ENCODE measurements around the gene PACSIN2. TPM values are rescaled to one million over a fixed set of nuclear protein-coding genes. Genes with fewer than 3 reads are reported as not detected.

PACSIN2 gene
- total RNA-seq, 1 donor: 35.2 TPM

GRCh38 chr22:42829302-42829701 lies 185.6 kb downstream of the PACSIN2 start:
- DNase-seq (ENCODE audit: low read depth): no peak
- no peak overlapping the region for H3K4me3 ChIP-seq (ENCODE audit: low read depth, low read length)
- TF ChIP-seq CTCF (IDR thresholded peaks at IDR 0.05; ENCODE audit: insufficient read depth, low read length): no peak

DNA sequence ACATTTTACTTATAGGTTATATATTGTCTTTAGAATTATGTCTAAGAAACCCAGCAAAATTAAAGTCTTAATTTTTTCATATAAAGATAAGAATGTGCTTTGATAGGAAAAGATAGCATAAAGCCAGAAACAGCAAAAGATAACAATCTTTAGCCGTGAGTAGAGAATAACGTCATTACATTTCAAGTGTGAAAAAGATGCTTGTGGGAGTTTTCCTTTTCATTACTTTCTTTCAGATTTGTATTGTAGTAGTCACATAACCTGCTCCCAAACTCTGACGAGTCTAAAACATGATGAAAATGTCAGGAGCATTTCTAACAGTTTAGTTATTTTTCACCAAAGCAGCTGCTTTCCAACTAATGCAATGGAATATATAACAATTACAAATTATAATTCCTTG lies 189.2 kb downstream of the PACSIN2 start:
- no peak for TF ChIP-seq CTCF (IDR thresholded peaks at IDR 0.05; ENCODE audit: insufficient read depth, low read length)
- H3K4me3 ChIP-seq (ENCODE audit: low read depth, low read length): no peak overlapping the region
- DNase-seq (ENCODE audit: low read depth): no peak

DNA sequence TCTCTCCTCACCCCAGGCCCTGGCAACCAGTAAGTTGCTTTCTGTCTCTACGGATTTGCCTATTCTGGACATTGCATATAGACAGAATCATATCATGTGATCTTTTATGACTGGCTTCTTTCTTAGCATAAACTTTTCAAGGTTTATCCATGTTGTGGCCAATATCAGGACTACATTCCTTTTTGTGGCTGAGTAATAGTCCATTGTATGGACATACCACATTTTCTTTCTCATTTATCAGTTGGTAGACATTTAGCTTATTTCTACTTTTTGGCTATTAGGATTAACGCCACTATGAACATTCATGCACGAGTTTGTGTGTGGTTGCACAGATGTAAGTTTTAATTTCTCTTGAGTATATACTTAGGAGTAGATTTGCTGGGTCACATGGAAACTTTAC lies 193.6 kb downstream of the PACSIN2 start:
- no peak for TF ChIP-seq CTCF (IDR thresholded peaks at IDR 0.05; ENCODE audit: insufficient read depth, low read length)
- H3K4me3 ChIP-seq (ENCODE audit: low read depth, low read length): no peak overlapping the region
- no peak for DNase-seq (ENCODE audit: low read depth)

DNA sequence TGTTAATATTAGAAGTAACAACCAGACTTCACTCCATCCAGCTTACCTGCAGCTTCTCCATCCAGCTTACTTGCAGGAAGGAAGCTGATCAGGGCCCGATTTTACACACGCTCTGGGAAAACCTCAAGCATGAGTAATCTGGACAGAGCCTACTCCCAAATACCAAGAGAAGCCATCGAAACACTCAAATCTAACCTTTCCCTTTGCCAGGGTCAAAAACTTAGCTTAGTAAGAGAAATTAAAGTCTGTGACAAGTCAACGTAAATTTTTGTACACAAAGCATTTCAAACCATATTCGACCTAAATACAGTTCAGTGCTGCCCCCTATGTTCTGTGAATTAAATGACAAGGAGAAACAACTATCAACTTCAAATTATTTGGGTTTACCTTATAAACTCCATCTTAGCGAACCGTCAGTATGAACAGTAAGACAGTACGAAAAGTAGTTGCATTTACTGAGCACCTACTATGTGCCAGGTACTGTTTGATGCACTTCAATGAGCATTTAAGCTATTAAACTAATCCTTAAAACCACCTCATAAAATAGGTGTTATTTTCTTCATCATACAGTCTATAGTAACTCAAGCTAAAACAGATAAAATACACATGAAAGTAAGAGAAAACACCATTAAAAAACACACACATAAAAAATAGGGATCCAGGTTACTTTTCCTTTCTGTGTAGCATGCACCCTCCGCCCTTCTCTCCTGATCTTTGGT lies 194.7 kb downstream of the PACSIN2 start:
- peak; percentile 57 for TF ChIP-seq CTCF (IDR thresholded peaks at IDR 0.05; ENCODE audit: insufficient read depth, low read length)
- peak; percentile 90 for DNase-seq (ENCODE audit: low read depth)
- no peak overlapping the region for H3K4me3 ChIP-seq (ENCODE audit: low read depth, low read length)

Other genes with a start within 250 kb of the PACSIN2 start
- 34.9 and 69.3 TPM in 2 replicates for gene ARFGAP3, start 157.9 kb downstream of the PACSIN2 start, total RNA-seq (ENCODE audit: low replicate concordance)
- gene TTLL1, start 74.2 kb upstream of the PACSIN2 start, total RNA-seq (ENCODE audit: low replicate concordance): 9.4 and 23.1 TPM in 2 replicates
- not detected in 2 replicates for gene BIK, start 95.6 kb upstream of the PACSIN2 start, total RNA-seq (ENCODE audit: low replicate concordance)
- 12.2 and 42.8 TPM in 2 replicates for gene MCAT, start 128.2 kb upstream of the PACSIN2 start, total RNA-seq (ENCODE audit: low replicate concordance)
- 129 and 222 TPM in 2 replicates for gene TSPO, start 136.4 kb upstream of the PACSIN2 start, total RNA-seq (ENCODE audit: low replicate concordance)
- 13.2 and 40.5 TPM in 2 replicates for gene TTLL12, start 172.0 kb upstream of the PACSIN2 start, total RNA-seq (ENCODE audit: low replicate concordance)